NT2/D1 (cell line): Measurements from ENCODE around the gene PTPN6.

Experiments used
- DNase-seq: peaks from one replicate; pipeline ENCODE4 v3.0.0-alpha.2; 2011; ENCODE audit warnings: low read depth, low spot score
- H3K27me3 ChIP-seq: 2 replicates; pipeline ENCODE4 v1.6.0; 2011; ENCODE audit warnings: mild to moderate bottlenecking; ENCODE audit not compliant: insufficient read length, insufficient read depth
- H3K36me3 ChIP-seq: 2 replicates; pipeline ENCODE4 v1.6.1; 2011; ENCODE audit warnings: mild to moderate bottlenecking, low read length, mixed read lengths; ENCODE audit not compliant: insufficient read depth, insufficient read length
- H3K4me1 ChIP-seq: 2 replicates; pipeline ENCODE4 v1.5.1; 2011; ENCODE audit not compliant: insufficient read depth, insufficient read length
- H3K4me3 ChIP-seq: 2 replicates; pipeline ENCODE4 v1.5.1; 2011; ENCODE audit warnings: low read depth; ENCODE audit not compliant: insufficient read length
- H3K9ac ChIP-seq: 2 replicates; pipeline ENCODE4 v1.6.0; 2011; ENCODE audit warnings: low read depth; ENCODE audit not compliant: insufficient read length
- H3K9me3 ChIP-seq: 2 replicates; pipeline ENCODE4 v1.5.1; 2011; ENCODE audit warnings: mild to moderate bottlenecking, low read length; ENCODE audit not compliant: insufficient read depth
- SUZ12 ChIP-seq: IDR thresholded peaks from 2 replicates; pipeline ENCODE4 v1.6.1; 2011; ENCODE audit not compliant: insufficient read length, insufficient read depth; ENCODE audit errors: extremely low read depth
- YY1 ChIP-seq: IDR thresholded peaks from 2 replicates; pipeline ENCODE4 v1.6.1; 2011; ENCODE audit not compliant: insufficient read length, insufficient read depth
- ZNF274 ChIP-seq: IDR thresholded peaks from 2 replicates; pipeline ENCODE4 v1.6.1; 2011; ENCODE audit warnings: mild to moderate bottlenecking, low read depth, low read length

Gene PTPN6

DNA sequence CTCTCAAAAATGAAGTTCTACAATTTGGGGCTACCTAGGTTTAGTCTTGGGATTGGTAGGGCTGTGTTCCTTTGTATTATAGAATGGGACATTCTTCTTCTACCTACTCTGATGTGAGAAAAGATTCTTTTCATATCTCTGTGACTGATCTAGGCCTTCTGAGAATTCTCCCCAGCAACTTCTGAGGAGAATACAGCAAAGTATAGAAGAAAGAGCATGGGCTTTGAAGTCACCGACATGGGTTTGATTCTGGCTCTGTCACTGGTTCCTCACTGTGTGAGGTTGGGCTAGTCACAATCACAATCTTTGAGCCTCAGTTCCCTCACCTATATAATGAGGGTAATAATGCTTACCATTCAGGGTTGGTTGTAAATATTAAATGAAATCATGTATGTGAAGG lies 18.4 kb upstream of the PTPN6 start:
- DNase-seq = no peak
- no peak overlapping the region for H3K9ac ChIP-seq
- H3K4me3 ChIP-seq = no peak overlapping the region
- no peak for TF ChIP-seq YY1
- TF ChIP-seq SUZ12 = no peak
- H3K4me1 ChIP-seq = peaks cover 23% of the 10 kb centered on the region
- no peaks in the 10 kb centered on the region for H3K9me3 ChIP-seq
- peaks cover 71% of the 10 kb centered on the region for H3K36me3 ChIP-seq
- no peaks in the 10 kb centered on the region for H3K27me3 ChIP-seq

DNA sequence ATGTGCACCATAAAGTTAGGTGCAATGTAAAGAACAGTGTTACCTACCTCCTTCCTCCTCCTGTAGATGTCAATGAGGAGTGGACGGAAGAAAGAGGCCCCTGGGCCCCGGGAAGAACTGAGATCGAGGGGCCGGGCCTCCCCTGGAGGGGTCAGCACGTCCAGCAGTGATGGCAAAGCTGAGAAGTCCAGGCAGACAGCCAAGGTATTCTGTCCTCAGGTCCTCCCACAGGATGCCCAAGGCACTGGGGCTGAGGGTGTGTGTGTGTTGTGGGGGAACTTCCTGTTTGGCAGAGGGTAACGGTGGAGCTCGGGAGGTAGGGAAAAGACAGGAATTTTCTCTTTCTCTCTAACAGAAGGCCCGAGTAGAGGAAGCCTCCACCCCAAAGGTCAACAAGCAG lies 17.0 kb upstream of the PTPN6 start:
- no peak overlapping the region for H3K9ac ChIP-seq
- no peak overlapping the region for H3K4me3 ChIP-seq
- peaks cover 32% of the 10 kb centered on the region for H3K4me1 ChIP-seq
- no peaks in the 10 kb centered on the region for H3K27me3 ChIP-seq
- TF ChIP-seq ZNF274 (no peak), SUZ12 (no peak), YY1 (no peak)
- DNase-seq = no peak
- H3K9me3 ChIP-seq = no peaks in the 10 kb centered on the region
- H3K36me3 ChIP-seq = peaks cover 81% of the 10 kb centered on the region

DNA sequence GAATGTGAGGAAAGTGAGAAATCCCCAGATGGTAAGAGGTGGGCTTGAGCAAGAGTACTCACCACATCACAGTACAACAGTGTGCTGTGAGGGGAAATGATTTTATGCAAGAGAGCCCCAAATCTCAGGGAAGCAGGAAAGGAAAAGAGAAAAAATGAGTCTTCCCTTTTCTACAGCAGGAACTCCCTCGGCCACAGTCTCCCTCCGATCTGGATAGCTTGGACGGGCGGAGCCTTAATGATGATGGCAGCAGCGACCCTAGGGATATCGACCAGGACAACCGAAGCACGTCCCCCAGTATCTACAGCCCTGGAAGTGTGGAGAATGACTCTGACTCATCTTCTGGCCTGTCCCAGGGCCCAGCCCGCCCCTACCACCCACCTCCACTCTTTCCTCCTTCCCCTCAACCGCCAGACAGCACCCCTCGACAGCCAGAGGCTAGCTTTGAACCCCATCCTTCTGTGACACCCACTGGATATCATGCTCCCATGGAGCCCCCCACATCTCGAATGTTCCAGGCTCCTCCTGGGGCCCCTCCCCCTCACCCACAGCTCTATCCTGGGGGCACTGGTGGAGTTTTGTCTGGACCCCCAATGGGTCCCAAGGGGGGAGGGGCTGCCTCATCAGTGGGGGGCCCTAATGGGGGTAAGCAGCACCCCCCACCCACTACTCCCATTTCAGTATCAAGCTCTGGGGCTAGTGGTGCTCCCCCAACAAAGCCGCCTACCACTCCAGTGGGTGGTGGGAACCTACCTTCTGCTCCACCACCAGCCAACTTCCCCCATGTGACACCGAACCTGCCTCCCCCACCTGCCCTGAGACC lies 15.6 kb upstream of the PTPN6 start:
- Histone ChIP-seq H3K9ac (peak overlapping the region; percentile 6), H3K4me1 (peaks cover 22% of the 10 kb centered on the region), H3K36me3 (peaks cover 84% of the 10 kb centered on the region), H3K9me3 (no peaks in the 10 kb centered on the region), H3K27me3 (no peaks in the 10 kb centered on the region), H3K4me3 (no peak overlapping the region)
- DNase-seq = no peak
- TF ChIP-seq SUZ12 (no peak), ZNF274 (no peak), YY1 (no peak)

DNA sequence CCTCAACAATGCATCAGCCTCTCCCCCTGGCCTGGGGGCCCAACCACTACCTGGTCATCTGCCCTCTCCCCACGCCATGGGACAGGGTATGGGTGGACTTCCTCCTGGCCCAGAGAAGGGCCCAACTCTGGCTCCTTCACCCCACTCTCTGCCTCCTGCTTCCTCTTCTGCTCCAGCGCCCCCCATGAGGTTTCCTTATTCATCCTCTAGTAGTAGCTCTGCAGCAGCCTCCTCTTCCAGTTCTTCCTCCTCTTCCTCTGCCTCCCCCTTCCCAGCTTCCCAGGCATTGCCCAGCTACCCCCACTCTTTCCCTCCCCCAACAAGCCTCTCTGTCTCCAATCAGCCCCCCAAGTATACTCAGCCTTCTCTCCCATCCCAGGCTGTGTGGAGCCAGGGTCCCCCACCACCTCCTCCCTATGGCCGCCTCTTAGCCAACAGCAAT lies 14.9 kb upstream of the PTPN6 start:
- Histone ChIP-seq H3K9ac (no peak overlapping the region), H3K27me3 (no peaks in the 10 kb centered on the region), H3K36me3 (peaks cover 86% of the 10 kb centered on the region), H3K4me3 (no peak overlapping the region), H3K9me3 (no peaks in the 10 kb centered on the region), H3K4me1 (peaks cover 20% of the 10 kb centered on the region)
- no peak for TF ChIP-seq SUZ12
- no peak for TF ChIP-seq YY1
- TF ChIP-seq ZNF274 = no peak
- no peak for DNase-seq

DNA sequence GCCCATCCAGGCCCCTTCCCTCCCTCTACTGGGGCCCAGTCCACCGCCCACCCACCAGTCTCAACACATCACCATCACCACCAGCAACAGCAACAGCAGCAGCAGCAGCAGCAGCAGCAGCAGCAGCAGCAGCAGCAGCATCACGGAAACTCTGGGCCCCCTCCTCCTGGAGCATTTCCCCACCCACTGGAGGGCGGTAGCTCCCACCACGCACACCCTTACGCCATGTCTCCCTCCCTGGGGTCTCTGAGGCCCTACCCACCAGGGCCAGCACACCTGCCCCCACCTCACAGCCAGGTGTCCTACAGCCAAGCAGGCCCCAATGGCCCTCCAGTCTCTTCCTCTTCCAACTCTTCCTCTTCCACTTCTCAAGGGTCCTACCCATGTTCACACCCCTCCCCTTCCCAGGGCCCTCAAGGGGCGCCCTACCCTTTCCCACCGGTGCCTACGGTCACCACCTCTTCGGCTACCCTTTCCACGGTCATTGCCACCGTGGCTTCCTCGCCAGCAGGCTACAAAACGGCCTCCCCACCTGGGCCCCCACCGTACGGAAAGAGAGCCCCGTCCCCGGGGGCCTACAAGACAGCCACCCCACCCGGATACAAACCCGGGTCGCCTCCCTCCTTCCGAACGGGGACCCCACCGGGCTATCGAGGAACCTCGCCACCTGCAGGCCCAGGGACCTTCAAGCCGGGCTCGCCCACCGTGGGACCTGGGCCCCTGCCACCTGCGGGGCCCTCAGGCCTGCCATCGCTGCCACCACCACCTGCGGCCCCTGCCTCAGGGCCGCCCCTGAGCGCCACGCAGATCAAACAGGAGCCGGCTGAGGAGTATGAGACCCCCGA lies 14.3 kb upstream of the PTPN6 start:
- Histone ChIP-seq H3K4me3 (peak overlapping the region; percentile 73), H3K9ac (peak overlapping the region; percentile 99), H3K4me1 (peaks cover 25% of the 10 kb centered on the region), H3K36me3 (peaks cover 93% of the 10 kb centered on the region), H3K9me3 (no peaks in the 10 kb centered on the region), H3K27me3 (no peaks in the 10 kb centered on the region)
- TF ChIP-seq SUZ12 = no peak
- no peak for TF ChIP-seq ZNF274
- TF ChIP-seq YY1 = no peak
- no peak for DNase-seq

DNA sequence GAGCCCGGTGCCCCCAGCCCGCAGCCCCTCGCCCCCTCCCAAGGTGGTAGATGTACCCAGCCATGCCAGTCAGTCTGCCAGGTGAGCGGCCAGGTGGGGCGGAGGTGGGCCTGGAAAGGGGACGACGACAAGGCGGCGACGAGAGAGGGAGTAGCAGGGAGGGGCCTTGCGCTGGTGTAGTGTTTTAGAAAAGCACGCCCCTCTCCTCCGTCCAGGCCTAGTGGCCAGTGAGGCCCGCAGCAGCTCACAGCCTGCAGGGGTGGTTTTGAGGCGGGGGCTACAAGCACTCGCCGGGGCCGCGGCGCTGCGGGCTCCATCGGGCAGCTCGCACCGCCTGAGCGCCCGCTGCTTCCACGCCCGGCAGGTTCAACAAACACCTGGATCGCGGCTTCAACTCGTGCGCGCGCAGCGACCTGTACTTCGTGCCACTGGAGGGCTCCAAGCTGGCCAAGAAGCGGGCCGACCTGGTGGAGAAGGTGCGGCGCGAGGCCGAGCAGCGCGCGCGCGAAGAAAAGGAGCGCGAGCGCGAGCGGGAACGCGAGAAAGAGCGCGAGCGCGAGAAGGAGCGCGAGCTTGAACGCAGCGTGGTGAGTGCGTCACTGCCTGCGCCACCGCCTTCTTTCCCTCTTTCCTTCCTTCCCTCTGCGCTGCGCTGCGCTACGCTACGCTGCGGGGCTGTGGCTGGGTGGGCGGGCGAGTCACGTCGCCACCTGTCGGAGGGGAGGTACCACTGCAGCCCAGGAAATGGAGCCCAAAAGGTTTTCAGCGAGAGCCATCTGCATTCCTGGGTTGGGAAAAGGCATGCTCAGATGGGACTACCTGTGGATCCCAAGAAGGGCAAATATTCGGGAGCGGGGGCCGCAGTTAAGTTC lies 13.4 kb upstream of the PTPN6 start:
- peaks cover 92% of the 10 kb centered on the region for H3K36me3 ChIP-seq
- H3K9ac ChIP-seq = peak overlapping the region; percentile 99
- TF ChIP-seq YY1 (peak; percentile 40), SUZ12 (no peak)
- peak overlapping the region; percentile 73 for H3K4me3 ChIP-seq
- H3K27me3 ChIP-seq = no peaks in the 10 kb centered on the region
- peak; percentile 100 for DNase-seq
- no peaks in the 10 kb centered on the region for H3K9me3 ChIP-seq
- H3K4me1 ChIP-seq = peaks cover 25% of the 10 kb centered on the region
